H9 (cell line): ENCODE results near the gene SREBF1. TPM values are rescaled to one million over a fixed set of nuclear protein-coding genes. Genes with fewer than 3 reads are reported as not detected.
A peak's percentile ranks its signal among the peaks of the same experiment; 100 is the strongest.

Experiments
- DNase-seq: peaks from one replicate; pipeline ENCODE4 v3.0.0-alpha.2; 2017
- H2AFZ ChIP-seq: one replicate; pipeline ENCODE4 v1.6.1; 2013; ENCODE audit warnings: mild to moderate bottlenecking, low read length, control low read depth, moderate library complexity
- H2AK5ac ChIP-seq: 2 replicates; pipeline ENCODE4 v1.6.1; 2013; ENCODE audit warnings: low read length, control low read depth, mixed read lengths; ENCODE audit not compliant: insufficient read length
- H2BK120ac ChIP-seq: one replicate; pipeline ENCODE4 v1.6.1; 2013; ENCODE audit warnings: low read depth, mild to moderate bottlenecking, low read length, control low read depth, inconsistent platforms; ENCODE audit not compliant: poor library complexity, severe bottlenecking
- H2BK12ac ChIP-seq: 2 replicates; pipeline ENCODE4 v1.6.1; 2013; ENCODE audit warnings: low read length, control low read depth, mixed read lengths, low read depth; ENCODE audit not compliant: insufficient read length
- H2BK15ac ChIP-seq: 2 replicates; pipeline ENCODE4 v1.6.1; 2013; ENCODE audit warnings: low read depth, low read length, control low read depth
- H2BK20ac ChIP-seq: one replicate; pipeline ENCODE4 v1.6.1; 2013; ENCODE audit warnings: low read depth, mild to moderate bottlenecking, low read length, control low read depth, inconsistent platforms; ENCODE audit not compliant: poor library complexity, severe bottlenecking
- H2BK5ac ChIP-seq: 2 replicates; pipeline ENCODE4 v1.6.1; 2013; ENCODE audit warnings: low read length, control low read depth, mixed read lengths; ENCODE audit not compliant: insufficient read length
- H3K14ac ChIP-seq: 2 replicates; pipeline ENCODE4 v1.6.1; 2013; ENCODE audit warnings: low read length, control low read depth; ENCODE audit not compliant: insufficient read depth
- H3K18ac ChIP-seq: 2 replicates; pipeline ENCODE4 v1.6.1; 2013; ENCODE audit warnings: low read depth, mild to moderate bottlenecking, mixed read lengths, low read length, control low read depth; ENCODE audit not compliant: insufficient read length
- H3K23ac ChIP-seq: 2 replicates; pipeline ENCODE4 v1.6.1; 2013; ENCODE audit warnings: low read length, control low read depth, mixed read lengths, low read depth; ENCODE audit not compliant: insufficient read length
- H3K23me2 ChIP-seq: 2 replicates; pipeline ENCODE4 v1.6.1; 2013; ENCODE audit warnings: low read depth, mild to moderate bottlenecking, mixed read lengths, low read length, control low read depth; ENCODE audit not compliant: insufficient read length, poor library complexity, severe bottlenecking
- H3K27ac ChIP-seq: 2 replicates; pipeline ENCODE4 v1.5.1; 2013; ENCODE audit warnings: low read length, control low read depth, mixed read lengths, low read depth; ENCODE audit not compliant: insufficient read length
- H3K27me3 ChIP-seq: 2 replicates; pipeline ENCODE4 v1.6.1; 2013; ENCODE audit warnings: low read length, control low read depth, inconsistent platforms; ENCODE audit not compliant: insufficient read depth
- H3K4ac ChIP-seq: 2 replicates; pipeline ENCODE4 v1.6.1; 2013; ENCODE audit warnings: low read depth, mild to moderate bottlenecking, control low read depth, inconsistent platforms, low read length, moderate library complexity
- H3K4me1 ChIP-seq: 2 replicates; pipeline ENCODE4 v1.6.1; 2013; ENCODE audit warnings: low read length, control low read depth, inconsistent platforms; ENCODE audit not compliant: insufficient read depth
- H3K4me2 ChIP-seq: 2 replicates; pipeline ENCODE4 v1.6.1; 2013; ENCODE audit warnings: low read length, control low read depth, mixed read lengths; ENCODE audit not compliant: insufficient read length, insufficient read depth
- H3K56ac ChIP-seq: 2 replicates; pipeline ENCODE4 v1.6.1; 2013; ENCODE audit warnings: low read depth, mild to moderate bottlenecking, mixed read lengths, low read length, control low read depth; ENCODE audit not compliant: insufficient read length
- H3K79me1 ChIP-seq: 2 replicates; pipeline ENCODE4 v1.6.1; 2013; ENCODE audit warnings: low read depth, mild to moderate bottlenecking, moderate library complexity, low read length, control low read depth, inconsistent platforms; ENCODE audit not compliant: insufficient read depth, poor library complexity, severe bottlenecking
- H3K79me2 ChIP-seq: 2 replicates; pipeline ENCODE4 v1.6.1; 2013; ENCODE audit warnings: low read length, control low read depth, inconsistent platforms; ENCODE audit not compliant: insufficient read depth
- H3K9ac ChIP-seq: 2 replicates; pipeline ENCODE4 v1.6.1; 2013; ENCODE audit warnings: low read length, control low read depth, mixed read lengths; ENCODE audit not compliant: insufficient read length; ENCODE audit errors: extremely low read depth
- H3K9me3 ChIP-seq: one replicate; pipeline ENCODE4 v1.6.1; 2013; ENCODE audit warnings: low read depth, low read length, inconsistent platforms; ENCODE audit not compliant: control insufficient read depth
- H3T11ph ChIP-seq: one replicate; pipeline ENCODE4 v1.6.1; 2013; ENCODE audit warnings: mild to moderate bottlenecking, low read length, control low read depth, inconsistent platforms
- H4K20me1 ChIP-seq: one replicate; pipeline ENCODE4 v1.6.1; 2013; ENCODE audit not compliant: control insufficient read depth, insufficient read length, insufficient read depth
- H4K5ac ChIP-seq: 2 replicates; pipeline ENCODE4 v1.6.1; 2013; ENCODE audit warnings: low read depth, mild to moderate bottlenecking, mixed read lengths, low read length, control low read depth; ENCODE audit not compliant: insufficient read length
- H4K8ac ChIP-seq: replicated peaks from 2 replicates; pipeline ENCODE4 v1.6.1; 2013; ENCODE audit warnings: low read length, control low read depth, mixed read lengths, low read depth; ENCODE audit not compliant: insufficient read length
- H4K91ac ChIP-seq: 2 replicates; pipeline ENCODE4 v1.6.1; 2013; ENCODE audit warnings: low read depth, mild to moderate bottlenecking, moderate library complexity, mixed read lengths, low read length, control low read depth; ENCODE audit not compliant: insufficient read length
- H3K27ac Mint-ChIP-seq, 3 experiments: 2 replicates in 2 of 3; 3 replicates in 1 of 3; pipeline ENCODE4 v1.8.0; 2020 to 2021; ENCODE audit warnings: mixed read lengths in 3 of 3, mild to moderate bottlenecking in 1 of 3, moderate library complexity in 1 of 3
- H3K27me3 Mint-ChIP-seq: 2 replicates; pipeline ENCODE4 v1.8.0; 2021; ENCODE audit warnings: low read depth, mild to moderate bottlenecking, moderate library complexity, mixed read lengths
- H3K36me3 Mint-ChIP-seq, 3 experiments: 2 replicates in 2 of 3; 3 replicates in 1 of 3; pipeline ENCODE4 v1.8.0; 2020 to 2021; ENCODE audit warnings: low read depth in 3 of 3, mixed read lengths in 3 of 3; ENCODE audit not compliant: insufficient read depth in 1 of 3
- H3K4me1 Mint-ChIP-seq, 2 experiments: 2 replicates each; pipeline ENCODE4 v1.8.0; 2020; ENCODE audit warnings: mixed read lengths in 2 of 2
- H3K4me3 Mint-ChIP-seq, 2 experiments: 2 replicates in 1 of 2; 3 replicates in 1 of 2; pipeline ENCODE4 v1.8.0; 2020 to 2021; ENCODE audit warnings: mild to moderate bottlenecking in 2 of 2, mixed read lengths in 2 of 2, moderate library complexity in 1 of 2
- H3K9me3 Mint-ChIP-seq, 2 experiments: 2 replicates in 1 of 2; 3 replicates in 1 of 2; pipeline ENCODE4 v1.8.0; 2020; ENCODE audit warnings: mild to moderate bottlenecking in 2 of 2, mixed read lengths in 2 of 2, moderate library complexity in 1 of 2
- WGBS: extraction: QIAGEN DNeasy Blood & Tissue Kit; methylation state at CpG from one replicate; pipeline ENCODE4 v1.1.7; 2013; ENCODE audit warnings: missing lambda C conversion rate, low lambda C conversion rate, mixed read lengths; ENCODE audit not compliant: insufficient read length; ENCODE audit errors: extremely low coverage; 5-methylcytosine and 5-hydroxymethylcytosine counted together
- total RNA-seq: library from RNA; stranded (reverse); gene quantifications from 2 replicates; pipeline ENCODE4 v1.2.1, GENCODE V29; 2021
- TF ChIP-seq, protein P1 (sequence below): fragments of 200-600 bp; sonication (generic); conservative IDR thresholded peaks from 3 replicates; pipeline ENCODE4 v1.8.0; 2021; ENCODE audit warnings: antibody characterized with exemption, mild to moderate bottlenecking

The SREBF1 gene
- total RNA-seq, 1 experiment from 2014 or later: 81.9 TPM

DNA sequence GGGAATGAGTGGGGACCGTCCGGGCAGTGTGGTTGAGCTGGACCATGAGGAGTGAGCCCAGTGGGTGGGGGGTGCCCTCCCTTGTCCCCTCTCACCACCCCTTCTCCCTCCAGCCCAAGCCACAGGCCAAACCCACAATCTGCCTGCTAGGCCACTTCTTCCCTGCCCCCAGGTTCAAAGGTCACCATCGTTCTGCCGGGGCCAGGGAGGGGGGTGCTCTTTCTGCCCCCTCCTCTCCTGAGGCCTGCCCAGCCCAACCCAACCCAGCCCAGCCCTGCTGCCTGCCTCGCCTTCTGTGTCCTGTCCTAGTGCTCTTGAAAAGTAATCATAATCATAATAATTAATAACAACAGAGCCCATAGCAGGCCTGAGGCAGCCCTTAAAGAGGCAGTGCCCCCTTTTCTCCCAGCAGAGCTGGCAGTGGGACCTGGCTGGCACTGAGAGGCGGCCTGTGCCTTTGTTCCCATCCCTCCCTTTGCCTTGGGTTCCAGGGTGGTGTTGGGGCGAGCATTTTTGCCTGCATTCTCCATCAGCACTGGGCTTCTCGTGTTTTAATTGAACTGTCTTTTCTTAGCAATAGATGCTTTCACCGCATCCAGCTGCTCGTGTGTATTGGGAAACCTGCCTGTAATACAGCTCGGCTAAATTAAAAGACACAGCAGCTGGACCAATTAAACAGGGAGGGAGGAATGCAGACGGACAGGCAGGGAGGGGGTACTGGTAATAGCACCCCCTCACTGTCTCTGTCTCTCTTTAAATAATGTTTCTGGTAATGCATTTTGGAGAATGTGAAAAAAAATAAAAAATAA lies 46.8 kb downstream of the SREBF1 start:
- TF ChIP-seq, protein P1, sequence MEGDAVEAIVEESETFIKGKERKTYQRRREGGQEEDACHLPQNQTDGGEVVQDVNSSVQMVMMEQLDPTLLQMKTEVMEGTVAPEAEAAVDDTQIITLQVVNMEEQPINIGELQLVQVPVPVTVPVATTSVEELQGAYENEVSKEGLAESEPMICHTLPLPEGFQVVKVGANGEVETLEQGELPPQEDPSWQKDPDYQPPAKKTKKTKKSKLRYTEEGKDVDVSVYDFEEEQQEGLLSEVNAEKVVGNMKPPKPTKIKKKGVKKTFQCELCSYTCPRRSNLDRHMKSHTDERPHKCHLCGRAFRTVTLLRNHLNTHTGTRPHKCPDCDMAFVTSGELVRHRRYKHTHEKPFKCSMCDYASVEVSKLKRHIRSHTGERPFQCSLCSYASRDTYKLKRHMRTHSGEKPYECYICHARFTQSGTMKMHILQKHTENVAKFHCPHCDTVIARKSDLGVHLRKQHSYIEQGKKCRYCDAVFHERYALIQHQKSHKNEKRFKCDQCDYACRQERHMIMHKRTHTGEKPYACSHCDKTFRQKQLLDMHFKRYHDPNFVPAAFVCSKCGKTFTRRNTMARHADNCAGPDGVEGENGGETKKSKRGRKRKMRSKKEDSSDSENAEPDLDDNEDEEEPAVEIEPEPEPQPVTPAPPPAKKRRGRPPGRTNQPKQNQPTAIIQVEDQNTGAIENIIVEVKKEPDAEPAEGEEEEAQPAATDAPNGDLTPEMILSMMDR: no peak
- no peaks in the 10 kb centered on the region for H3K79me1 ChIP-seq
- no peak overlapping the region for H2BK5ac ChIP-seq
- H3K27me3 ChIP-seq: no peaks in the 10 kb centered on the region; the same call in 1 of the 2 replicates
- H4K20me1 ChIP-seq: no peaks in the 10 kb centered on the region
- no peaks in the 10 kb centered on the region for H3K9me3 ChIP-seq
- H3K18ac ChIP-seq: no peak overlapping the region
- H3K4ac ChIP-seq: no peak overlapping the region
- no peak overlapping the region for H3K4me2 ChIP-seq
- no peak overlapping the region for H2AFZ ChIP-seq
- no peak overlapping the region for H3T11ph ChIP-seq
- peak overlapping the region in 1 of 2 experiments; percentile 54; a peak in 3 of 5 replicates for H3K4me3 Mint-ChIP-seq
- WGBS: no CpG with 5 or more reads among the region's 12 CpGs
- no peaks in the 10 kb centered on the region for H3K23me2 ChIP-seq
- H3K27ac ChIP-seq: no peak overlapping the region
- no peaks in the 10 kb centered on the region for H3K79me2 ChIP-seq
- H3K4me1 ChIP-seq: peaks cover 3% of the 10 kb centered on the region; the same call in 1 of the 2 replicates
- H2BK120ac ChIP-seq: no peak overlapping the region
- no peak overlapping the region for H2BK12ac ChIP-seq
- no peak overlapping the region for H3K9ac ChIP-seq
- no peak overlapping the region for H4K5ac ChIP-seq
- H3K27ac Mint-ChIP-seq: no peak overlapping the region
- H2BK20ac ChIP-seq: no peak overlapping the region
- no peak overlapping the region for H2BK15ac ChIP-seq
- no peaks in the 10 kb centered on the region; a peak in 1 of 7 replicates for H3K36me3 Mint-ChIP-seq
- peaks cover 85% of the 10 kb centered on the region for H3K27me3 Mint-ChIP-seq
- H3K9me3 Mint-ChIP-seq: no peaks in the 10 kb centered on the region; a peak in 1 of 5 replicates
- DNase-seq: no peak
- no peak overlapping the region for H3K14ac ChIP-seq
- H4K91ac ChIP-seq: no peak overlapping the region
- H2AK5ac ChIP-seq: no peak overlapping the region
- no peak overlapping the region for H3K56ac ChIP-seq
- H4K8ac ChIP-seq: no peak overlapping the region
- H3K23ac ChIP-seq: no peak overlapping the region
- H3K4me1 Mint-ChIP-seq: peaks cover 38 to 69% of the 10 kb centered on the region in 2 experiments
